Choroid plexus epithelial cell (primary cell): Measurements from ENCODE around the gene CABLES2.
"Not testable (repeated sequence)": the region's sequence is repeated elsewhere in the genome, so short reads cannot be mapped to it uniquely, and the experiment has no call there.

ENCODE experiments used
- DNase-seq: peaks from one replicate; pipeline ENCODE4 v3.0.0-alpha.2; 2010; ENCODE audit warnings: low read depth
- H3K4me3 ChIP-seq: 2 replicates; pipeline ENCODE4 v1.5.1; 2011; ENCODE audit warnings: low read depth, mild to moderate bottlenecking, control low read depth, low read length, moderate library complexity
- TF ChIP-seq, protein P1 (sequence below): conservative IDR thresholded peaks from 2 replicates; pipeline ENCODE4 v1.5.1; 2011; ENCODE audit warnings: low read depth, mild to moderate bottlenecking, control low read depth, inconsistent platforms, low read length, moderate library complexity

The CABLES2 gene

DNA sequence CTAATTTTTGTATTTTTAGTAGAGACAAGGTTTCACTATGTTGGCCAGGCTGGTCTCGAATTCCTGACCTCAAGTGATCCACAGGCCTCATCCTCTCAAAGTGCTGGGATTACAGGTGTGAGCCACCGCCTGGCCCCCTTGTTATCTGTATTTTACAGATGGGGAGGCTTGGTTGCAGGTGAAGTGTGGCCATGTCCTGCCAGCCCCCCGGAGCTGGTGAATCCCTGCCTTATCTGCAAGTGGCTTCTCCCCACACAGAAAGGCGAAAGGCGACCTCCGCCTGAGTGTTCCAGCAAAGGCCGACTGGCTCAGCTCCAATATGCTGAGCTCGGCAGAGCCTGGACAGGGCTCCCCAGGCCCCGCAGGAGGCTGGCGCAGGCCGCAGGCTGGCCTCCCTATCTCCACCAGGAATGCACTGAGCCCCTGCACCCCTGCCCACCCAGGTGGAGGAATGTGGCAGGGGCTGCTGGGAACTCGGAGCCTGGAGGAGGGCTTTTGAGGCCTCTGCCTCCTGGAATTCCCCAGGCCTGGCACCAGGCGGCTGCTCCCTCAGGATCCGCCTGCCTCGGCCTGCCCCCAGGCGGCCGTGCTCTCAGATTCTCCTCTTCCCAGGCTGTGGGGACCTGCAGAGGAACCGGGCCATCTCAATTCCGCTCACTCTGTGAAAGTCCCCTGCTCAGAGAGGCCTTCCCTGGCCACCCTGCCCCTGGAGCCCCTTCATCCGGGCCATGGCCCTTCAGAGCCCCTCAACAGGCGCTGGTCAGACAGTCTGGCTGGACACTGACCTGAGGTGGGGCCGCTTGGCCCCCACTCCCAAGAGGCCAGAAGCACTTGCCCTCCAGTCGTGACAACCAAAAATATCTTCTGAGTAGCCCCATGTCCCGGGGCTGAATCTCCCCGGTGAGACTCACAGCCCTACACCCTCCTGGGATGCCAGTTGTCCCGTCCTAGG, 30.7 kb downstream of the CABLES2 start:
- peak; percentile 61 for DNase-seq
- no peak overlapping the region for H3K4me3 ChIP-seq
- TF ChIP-seq, protein P1, sequence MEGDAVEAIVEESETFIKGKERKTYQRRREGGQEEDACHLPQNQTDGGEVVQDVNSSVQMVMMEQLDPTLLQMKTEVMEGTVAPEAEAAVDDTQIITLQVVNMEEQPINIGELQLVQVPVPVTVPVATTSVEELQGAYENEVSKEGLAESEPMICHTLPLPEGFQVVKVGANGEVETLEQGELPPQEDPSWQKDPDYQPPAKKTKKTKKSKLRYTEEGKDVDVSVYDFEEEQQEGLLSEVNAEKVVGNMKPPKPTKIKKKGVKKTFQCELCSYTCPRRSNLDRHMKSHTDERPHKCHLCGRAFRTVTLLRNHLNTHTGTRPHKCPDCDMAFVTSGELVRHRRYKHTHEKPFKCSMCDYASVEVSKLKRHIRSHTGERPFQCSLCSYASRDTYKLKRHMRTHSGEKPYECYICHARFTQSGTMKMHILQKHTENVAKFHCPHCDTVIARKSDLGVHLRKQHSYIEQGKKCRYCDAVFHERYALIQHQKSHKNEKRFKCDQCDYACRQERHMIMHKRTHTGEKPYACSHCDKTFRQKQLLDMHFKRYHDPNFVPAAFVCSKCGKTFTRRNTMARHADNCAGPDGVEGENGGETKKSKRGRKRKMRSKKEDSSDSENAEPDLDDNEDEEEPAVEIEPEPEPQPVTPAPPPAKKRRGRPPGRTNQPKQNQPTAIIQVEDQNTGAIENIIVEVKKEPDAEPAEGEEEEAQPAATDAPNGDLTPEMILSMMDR = peak; percentile 58

DNA sequence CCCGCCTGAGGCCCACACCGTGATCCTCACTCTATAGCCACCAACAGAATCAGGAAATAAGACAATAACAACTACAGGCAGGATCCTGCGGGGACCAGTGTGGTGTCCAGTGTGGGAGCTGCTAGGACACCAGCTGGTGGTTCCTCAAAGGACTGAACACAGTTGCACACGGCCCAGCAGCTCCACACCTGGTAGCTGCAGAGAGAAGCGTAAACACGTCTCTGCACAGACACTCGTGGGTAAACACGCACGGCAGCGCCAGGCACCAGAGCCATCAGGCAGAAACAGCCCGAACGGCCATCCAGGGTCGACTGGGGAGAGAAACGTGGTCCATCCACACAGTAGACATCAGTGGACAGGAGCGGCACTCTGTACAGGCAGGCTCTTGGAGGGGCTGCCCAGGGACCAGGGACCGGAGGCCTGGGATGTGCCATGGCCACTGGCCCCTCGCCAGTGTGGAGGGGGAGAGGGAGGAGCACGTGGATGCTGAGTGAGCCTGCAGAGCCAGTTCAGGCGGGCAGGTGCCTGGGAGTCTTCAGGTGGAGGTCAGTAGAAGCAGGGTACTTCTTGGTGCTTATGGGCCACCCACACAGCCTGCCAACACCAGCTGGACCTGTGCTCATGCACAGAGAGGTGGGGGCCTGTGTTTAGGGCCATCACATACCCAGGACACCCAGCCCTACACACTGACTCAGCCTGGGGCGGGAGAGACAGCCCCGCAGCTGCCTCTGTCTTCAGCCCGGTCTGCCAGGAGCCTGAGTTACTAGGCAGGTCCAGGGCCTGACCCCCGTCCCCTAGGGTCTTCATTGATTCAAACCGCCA, 32.5 kb downstream of the CABLES2 start:
- DNase-seq = no peak
- H3K4me3 ChIP-seq = no peak overlapping the region
- TF ChIP-seq, protein P1 = no peak

DNA sequence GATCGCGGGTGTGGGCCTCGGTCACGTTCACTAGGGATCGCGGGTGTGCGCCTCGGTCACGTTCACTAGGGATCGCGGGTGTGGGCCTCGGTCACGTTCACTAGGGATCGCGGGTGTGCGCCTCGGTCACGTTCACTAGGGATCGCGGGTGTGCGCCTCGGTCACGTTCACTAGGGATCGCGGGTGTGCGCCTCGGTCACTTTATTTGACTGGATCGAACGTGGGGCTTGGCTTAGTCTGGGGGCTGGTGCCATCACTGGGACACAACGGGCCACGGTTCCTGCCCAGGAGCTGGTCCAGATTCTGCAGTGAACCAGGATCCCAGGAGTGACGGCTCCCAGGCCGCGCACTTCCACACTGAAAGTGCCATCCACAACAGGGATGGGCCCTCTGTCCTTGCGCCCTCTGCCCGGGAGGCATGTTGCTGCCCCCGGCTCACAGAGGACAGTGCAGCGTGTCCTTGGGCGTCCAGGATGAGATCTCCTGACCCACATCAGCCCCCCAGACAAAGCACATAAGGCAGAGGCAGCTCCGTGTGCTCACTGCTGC, 33.4 kb downstream of the CABLES2 start:
- not testable (repeated sequence) for DNase-seq, H3K4me3 ChIP-seq

DNA sequence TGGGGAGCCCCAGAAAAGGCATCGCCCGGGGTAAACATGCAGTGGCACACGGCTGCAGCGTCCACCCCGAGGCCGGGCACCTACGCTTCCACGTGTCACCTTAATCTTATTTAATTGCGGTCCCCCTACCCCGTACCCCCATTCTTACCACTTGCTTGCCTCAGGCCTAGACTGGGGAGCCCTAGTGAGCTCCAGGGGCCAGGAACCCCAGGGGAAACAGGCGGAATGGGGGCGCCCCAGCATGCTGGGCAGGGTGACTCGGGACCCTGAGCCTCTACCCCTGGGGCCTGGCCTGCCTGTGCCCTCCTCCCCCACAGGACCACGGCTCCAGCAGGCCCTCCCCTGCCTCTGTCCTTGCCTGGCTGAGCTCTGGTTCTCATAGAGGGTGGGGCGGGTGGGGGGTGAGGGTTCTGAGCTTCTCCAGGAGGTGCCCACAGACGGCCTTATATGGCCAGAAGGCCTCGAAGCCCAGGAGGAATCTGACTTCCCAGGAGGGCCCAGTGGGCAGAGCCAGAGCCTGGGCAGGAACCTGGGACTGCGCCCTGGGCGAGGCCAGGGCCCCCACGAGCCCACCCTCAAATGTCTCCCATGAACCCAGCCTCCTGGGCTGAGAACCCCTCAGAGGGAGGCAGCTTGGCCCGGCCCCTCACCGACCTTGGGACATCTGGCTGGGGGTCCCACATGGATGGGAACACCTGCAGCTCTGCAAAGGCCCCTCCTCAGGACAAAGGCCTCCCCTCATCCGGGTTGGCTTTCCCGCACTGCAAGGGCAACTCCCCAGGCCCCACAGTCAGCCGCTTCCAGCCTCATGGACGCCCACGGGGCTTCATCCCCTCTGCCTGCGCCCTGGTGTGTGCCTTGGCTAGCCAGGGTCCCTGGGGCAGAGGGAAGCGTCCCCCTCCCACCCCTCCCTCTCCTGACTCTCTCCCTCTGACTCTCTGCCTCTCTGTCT, 34.8 kb downstream of the CABLES2 start:
- TF ChIP-seq, protein P1 = no peak
- no peak overlapping the region for H3K4me3 ChIP-seq
- no peak for DNase-seq

DNA sequence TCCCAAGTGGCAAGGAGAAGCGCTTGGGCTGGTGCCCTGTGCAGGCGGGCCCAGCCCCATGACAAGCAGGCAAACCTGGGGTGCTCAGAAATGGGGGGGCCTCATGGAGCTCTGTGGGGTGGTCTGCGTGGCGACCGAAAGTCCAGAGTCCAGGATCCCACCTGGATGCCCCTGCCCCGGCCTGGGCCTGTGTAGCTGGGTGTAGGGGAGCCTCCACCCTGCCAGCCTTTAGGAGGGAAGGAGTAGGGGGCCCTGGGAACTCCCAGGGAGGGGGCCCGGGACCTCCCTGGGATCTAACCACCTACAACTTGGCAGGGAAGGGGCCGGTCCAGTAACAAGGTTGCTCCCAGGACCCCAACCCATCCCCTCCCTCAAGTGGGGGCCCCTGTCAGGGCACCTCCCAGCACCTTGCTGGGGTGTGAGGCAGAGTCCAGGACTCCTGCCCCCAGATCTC, 35.5 kb downstream of the CABLES2 start:
- DNase-seq = no peak
- TF ChIP-seq, protein P1 = no peak
- H3K4me3 ChIP-seq = no peak overlapping the region

DNA sequence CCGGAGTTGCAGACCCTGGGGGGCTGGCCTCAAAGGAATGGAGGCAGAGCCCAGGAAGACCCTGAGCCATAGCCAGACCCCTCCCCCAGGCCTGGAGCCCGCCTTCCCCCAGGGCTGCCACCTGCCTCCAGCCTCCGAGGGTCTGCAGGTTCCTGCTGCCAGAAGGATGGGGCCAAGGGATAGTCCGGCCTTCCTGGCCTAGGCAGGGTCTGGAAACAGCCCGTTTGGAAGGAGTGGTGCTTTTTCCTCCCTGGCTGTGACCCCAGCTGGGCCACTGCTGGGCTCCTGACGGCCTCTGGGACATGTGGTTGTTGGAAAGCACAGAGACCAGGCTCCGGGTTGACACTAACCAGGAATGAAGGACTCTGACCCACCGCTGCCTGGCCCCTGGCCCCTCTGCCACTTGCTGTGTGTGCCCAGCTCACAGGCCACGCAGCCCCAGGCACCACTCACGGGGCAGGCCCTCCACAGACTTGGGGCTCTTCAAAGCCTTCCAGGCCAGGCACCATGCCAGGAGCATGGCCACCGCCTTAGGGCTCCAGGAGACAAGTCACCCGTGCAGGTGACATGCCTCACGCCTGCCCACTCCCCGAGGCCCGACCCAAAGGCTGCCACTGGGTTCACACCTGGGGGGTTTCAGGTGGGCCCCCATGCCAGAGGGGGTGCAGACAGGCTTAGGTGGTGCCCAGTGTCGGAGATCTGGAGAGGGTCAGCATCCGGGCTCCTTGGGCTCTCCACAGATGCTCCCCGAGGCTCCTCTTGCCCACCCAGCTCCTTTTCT, 36.1 kb downstream of the CABLES2 start:
- TF ChIP-seq, protein P1 = no peak
- H3K4me3 ChIP-seq = no peak overlapping the region
- DNase-seq = no peak
